Loucy (cell line): Measurements from ENCODE around the gene PPFIA4.

Experiments
- H2AFZ ChIP-seq: fragments of 200-600 bp; sonication (generic); 2 replicates; pipeline ENCODE4 v1.6.0; 2016; ENCODE audit warnings: antibody characterized with exemption, mild to moderate bottlenecking, low read length, moderate library complexity
- H3F3A ChIP-seq: fragments of 200-600 bp; 2 replicates; pipeline ENCODE4 v1.6.0; 2016; ENCODE audit warnings: antibody characterized with exemption, low read depth, mild to moderate bottlenecking
- H3K27me3 ChIP-seq: fragments of 200-600 bp; sonication (generic); 2 replicates; pipeline ENCODE4 v1.6.1; 2014; ENCODE audit warnings: low read length, mild to moderate bottlenecking; ENCODE audit not compliant: insufficient read depth, poor library complexity, severe bottlenecking
- H3K36me3 ChIP-seq: fragments of 200-600 bp; sonication (generic); 2 replicates; pipeline ENCODE4 v1.6.1; 2016; ENCODE audit warnings: low read length; ENCODE audit not compliant: insufficient read depth
- H3K4me1 ChIP-seq: fragments of 200-600 bp; sonication (generic); 2 replicates; pipeline ENCODE4 v1.5.1; 2014; ENCODE audit warnings: low read length, mild to moderate bottlenecking; ENCODE audit not compliant: insufficient read depth, poor library complexity, severe bottlenecking
- H3K4me2 ChIP-seq: fragments of 200-600 bp; sonication (generic); 2 replicates; pipeline ENCODE4 v1.6.0; 2014; ENCODE audit warnings: antibody characterized with exemption, low read length, low read depth, mild to moderate bottlenecking; ENCODE audit not compliant: poor library complexity, severe bottlenecking
- H3K4me3 ChIP-seq: fragments of 200-600 bp; sonication (generic); 2 replicates; pipeline ENCODE4 v1.5.1; 2014; ENCODE audit warnings: low read length, mild to moderate bottlenecking, mixed read lengths; ENCODE audit not compliant: poor library complexity, severe bottlenecking
- H3K79me2 ChIP-seq: fragments of 200-600 bp; sonication (generic); 2 replicates; pipeline ENCODE4 v1.6.1; 2014; ENCODE audit warnings: low read length; ENCODE audit not compliant: insufficient read depth
- H3K9ac ChIP-seq: fragments of 200-600 bp; sonication (generic); 2 replicates; pipeline ENCODE4 v1.6.0; 2014; ENCODE audit warnings: mild to moderate bottlenecking, low read depth, low read length, moderate library complexity; ENCODE audit not compliant: poor library complexity, severe bottlenecking
- H3K9me2 ChIP-seq: fragments of 200-600 bp; sonication (generic); replicated peaks from 2 replicates; pipeline ENCODE4 v1.6.1; 2016; ENCODE audit warnings: low read depth, low read length, mixed read lengths
- H3K9me3 ChIP-seq: fragments of 200-600 bp; sonication (generic); 2 replicates; pipeline ENCODE4 v1.6.1; 2014; ENCODE audit warnings: mild to moderate bottlenecking, antibody characterized with exemption, low read length, low read depth; ENCODE audit not compliant: insufficient read depth
- H4K20me1 ChIP-seq: fragments of 200-600 bp; sonication (generic); 2 replicates; pipeline ENCODE4 v1.6.0; 2014; ENCODE audit warnings: antibody characterized with exemption, low read length, mild to moderate bottlenecking; ENCODE audit not compliant: insufficient read depth, poor library complexity, severe bottlenecking
- EZH2phosphoT487 ChIP-seq: fragments of 200-600 bp; IDR thresholded peaks from 2 replicates; pipeline ENCODE4 v1.6.1; 2018; ENCODE audit warnings: antibody characterized with exemption, mild to moderate bottlenecking, moderate library complexity, borderline replicate concordance
- TF ChIP-seq, protein P1 (sequence below): fragments of 200-600 bp; sonication (generic); conservative IDR thresholded peaks from 2 replicates; pipeline ENCODE4 v1.5.1; 2014; ENCODE audit warnings: mild to moderate bottlenecking, antibody characterized with exemption, low read length

Gene PPFIA4

DNA sequence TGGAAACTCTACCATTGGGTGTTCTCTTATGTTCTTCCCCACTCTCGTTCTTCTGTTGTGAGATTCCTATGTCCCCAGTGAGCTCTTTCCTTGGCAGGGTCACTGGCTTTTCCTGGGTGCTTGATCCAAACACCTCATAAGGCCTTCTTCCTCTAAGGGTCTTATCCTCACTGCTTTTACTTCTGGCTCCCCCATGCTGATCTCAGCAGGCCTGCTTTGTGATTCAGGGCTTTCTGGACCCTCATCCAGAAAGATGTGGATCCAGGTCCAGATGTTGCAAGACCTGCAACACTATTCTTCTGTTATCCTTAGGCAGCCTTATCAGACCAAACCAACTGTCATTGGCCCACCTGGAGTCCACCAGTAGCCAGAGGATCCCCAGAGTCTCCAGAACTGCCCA, 70.7 kb downstream of the PPFIA4 start:
- Histone ChIP-seq H3K9me3 (peaks cover 18% of the 10 kb centered on the region), H3K27me3 (no peaks in the 10 kb centered on the region), H3K79me2 (no peaks in the 10 kb centered on the region), H4K20me1 (no peaks in the 10 kb centered on the region), H3F3A (no peaks in the 10 kb centered on the region), H2AFZ (no peak overlapping the region), H3K9ac (no peak overlapping the region), H3K9me2 (no peaks in the 10 kb centered on the region), H3K36me3 (no peaks in the 10 kb centered on the region), H3K4me1 (no peaks in the 10 kb centered on the region), H3K4me2 (no peak overlapping the region), H3K4me3 (no peak overlapping the region)
- TF ChIP-seq EZH2phosphoT487: no peak
- TF ChIP-seq, protein P1, sequence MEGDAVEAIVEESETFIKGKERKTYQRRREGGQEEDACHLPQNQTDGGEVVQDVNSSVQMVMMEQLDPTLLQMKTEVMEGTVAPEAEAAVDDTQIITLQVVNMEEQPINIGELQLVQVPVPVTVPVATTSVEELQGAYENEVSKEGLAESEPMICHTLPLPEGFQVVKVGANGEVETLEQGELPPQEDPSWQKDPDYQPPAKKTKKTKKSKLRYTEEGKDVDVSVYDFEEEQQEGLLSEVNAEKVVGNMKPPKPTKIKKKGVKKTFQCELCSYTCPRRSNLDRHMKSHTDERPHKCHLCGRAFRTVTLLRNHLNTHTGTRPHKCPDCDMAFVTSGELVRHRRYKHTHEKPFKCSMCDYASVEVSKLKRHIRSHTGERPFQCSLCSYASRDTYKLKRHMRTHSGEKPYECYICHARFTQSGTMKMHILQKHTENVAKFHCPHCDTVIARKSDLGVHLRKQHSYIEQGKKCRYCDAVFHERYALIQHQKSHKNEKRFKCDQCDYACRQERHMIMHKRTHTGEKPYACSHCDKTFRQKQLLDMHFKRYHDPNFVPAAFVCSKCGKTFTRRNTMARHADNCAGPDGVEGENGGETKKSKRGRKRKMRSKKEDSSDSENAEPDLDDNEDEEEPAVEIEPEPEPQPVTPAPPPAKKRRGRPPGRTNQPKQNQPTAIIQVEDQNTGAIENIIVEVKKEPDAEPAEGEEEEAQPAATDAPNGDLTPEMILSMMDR: no peak

DNA sequence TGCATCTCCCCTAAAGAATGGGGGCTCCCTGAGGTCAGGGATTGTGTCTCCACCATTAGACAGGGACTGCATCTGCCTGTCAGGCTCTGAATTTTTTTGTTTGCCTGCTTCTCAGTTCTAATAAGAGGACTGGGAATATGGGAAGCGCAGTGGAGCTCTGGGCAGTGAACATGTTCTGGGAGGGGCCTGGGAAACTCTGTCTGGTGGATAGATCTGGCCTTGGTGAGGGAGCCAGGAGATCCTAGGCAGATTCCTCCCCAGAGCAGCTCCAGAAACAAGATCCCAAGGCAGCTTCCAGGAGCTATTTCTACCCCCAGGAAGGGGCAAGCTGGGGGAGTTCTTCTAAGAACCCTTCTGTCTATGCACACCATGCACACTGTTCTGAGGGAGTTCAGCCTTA, 72.2 kb downstream of the PPFIA4 start:
- Histone ChIP-seq H3F3A (no peaks in the 10 kb centered on the region), H3K4me1 (no peaks in the 10 kb centered on the region), H3K36me3 (no peaks in the 10 kb centered on the region), H3K9me3 (peaks cover 18% of the 10 kb centered on the region), H3K4me3 (no peak overlapping the region), H3K9me2 (no peaks in the 10 kb centered on the region), H2AFZ (no peak overlapping the region), H3K4me2 (no peak overlapping the region), H4K20me1 (no peaks in the 10 kb centered on the region), H3K27me3 (no peaks in the 10 kb centered on the region), H3K9ac (no peak overlapping the region), H3K79me2 (no peaks in the 10 kb centered on the region)
- TF ChIP-seq, protein P1: no peak
- TF ChIP-seq EZH2phosphoT487: no peak

DNA sequence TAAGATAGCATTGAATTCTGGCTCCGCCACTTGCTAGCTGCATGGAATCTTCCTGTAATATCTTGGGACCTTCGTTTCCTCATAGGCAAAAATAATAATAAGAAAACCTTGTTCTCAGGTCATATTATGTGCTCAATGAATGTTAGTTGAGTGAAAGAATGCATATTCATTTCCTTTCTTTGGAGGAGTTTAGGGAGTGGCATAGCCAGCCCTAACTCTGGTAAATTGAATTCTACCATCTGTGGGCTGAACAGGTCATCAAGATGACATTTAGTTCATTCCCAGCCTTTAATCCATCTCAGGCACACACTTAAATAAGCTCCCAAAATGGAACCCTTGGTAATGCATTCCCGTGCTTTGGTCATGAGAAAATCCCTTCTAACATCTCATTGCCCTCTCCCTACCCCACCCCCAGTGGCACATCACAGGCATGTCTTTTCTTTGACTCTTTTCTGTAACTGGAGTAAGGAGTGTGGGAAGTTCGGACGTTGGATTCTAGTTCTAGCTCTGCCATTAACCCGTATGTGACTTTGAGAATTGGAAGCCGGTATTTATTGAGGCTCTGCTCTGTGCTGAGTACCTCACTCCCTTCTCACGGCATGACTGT, 72.7 kb downstream of the PPFIA4 start:
- no peaks in the 10 kb centered on the region for H3K79me2 ChIP-seq
- H4K20me1 ChIP-seq: no peaks in the 10 kb centered on the region
- H3K4me1 ChIP-seq: no peaks in the 10 kb centered on the region
- H3K27me3 ChIP-seq: no peaks in the 10 kb centered on the region
- peaks cover 18% of the 10 kb centered on the region for H3K9me3 ChIP-seq
- H3K4me3 ChIP-seq: no peak overlapping the region
- H3K4me2 ChIP-seq: no peak overlapping the region
- no peak overlapping the region for H2AFZ ChIP-seq
- no peaks in the 10 kb centered on the region for H3K36me3 ChIP-seq
- H3K9me2 ChIP-seq: no peaks in the 10 kb centered on the region
- no peak for TF ChIP-seq EZH2phosphoT487
- TF ChIP-seq, protein P1: no peak
- H3F3A ChIP-seq: no peaks in the 10 kb centered on the region
- H3K9ac ChIP-seq: no peak overlapping the region
